HFF-Myc (cell line): ENCODE data around the gene BCAS4.

ENCODE experiments used
- DNase-seq: peaks from one replicate; pipeline ENCODE4 v3.0.0-alpha.2; 2011; ENCODE audit warnings: low read depth; ENCODE audit errors: extremely low read depth
- H3K4me3 ChIP-seq: replicated peaks from 2 replicates; pipeline ENCODE4 v1.5.1; 2011; ENCODE audit warnings: low read depth, mild to moderate bottlenecking, control low read depth, low read length
- CTCF ChIP-seq: IDR thresholded peaks from 2 replicates; pipeline ENCODE4 v1.5.1; 2012; ENCODE audit warnings: mild to moderate bottlenecking, low read depth, low read length, control low read depth; ENCODE audit errors: missing control alignments

Gene BCAS4

GRCh38 chr20:50883856-50884255 lies 89.0 kb downstream of the BCAS4 start:
- TF ChIP-seq CTCF, result no peak
- H3K4me3 ChIP-seq, result no peak overlapping the region
- no peak for DNase-seq

- TF ChIP-seq CTCF, result no peak
- no peak for DNase-seq
- no peak overlapping the region for H3K4me3 ChIP-seq
Observed at GRCh38 chr20:50885068-50885467, 90.2 kb downstream of the BCAS4 start.

- TF ChIP-seq CTCF, result no peak
- DNase-seq, result no peak
- no peak overlapping the region for H3K4me3 ChIP-seq
Observed at GRCh38 chr20:50885781-50886180, 90.9 kb downstream of the BCAS4 start.

DNA sequence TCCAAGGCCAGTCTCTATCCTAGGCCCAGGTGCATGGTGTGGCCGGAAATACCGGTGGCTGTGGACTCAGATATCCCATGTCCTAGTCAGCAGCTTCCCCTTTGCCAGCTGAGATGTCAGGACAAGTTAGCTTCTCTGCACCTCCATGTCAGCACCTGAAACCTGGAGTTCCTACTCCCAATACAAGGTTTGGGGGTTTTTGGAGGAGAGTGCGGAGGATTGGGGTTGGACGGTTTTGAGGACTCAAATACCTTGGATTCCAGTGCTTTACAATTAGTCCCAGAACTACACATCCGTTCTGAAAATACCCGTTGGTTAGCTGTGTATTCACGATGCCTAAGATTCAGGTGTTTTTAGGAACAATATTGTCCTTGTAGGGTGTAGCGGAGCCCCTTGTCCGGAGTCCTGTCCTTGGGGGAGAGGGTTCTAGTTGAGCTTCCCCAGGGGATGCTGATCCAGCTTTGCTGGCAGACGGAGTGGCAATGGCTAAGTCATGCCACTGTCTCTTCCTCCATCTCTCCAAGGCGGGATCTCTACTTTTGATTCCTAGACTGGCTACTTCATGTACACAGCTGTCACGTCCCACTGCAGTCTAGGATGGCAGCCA lies 91.4 kb downstream of the BCAS4 start:
- no peak overlapping the region for H3K4me3 ChIP-seq
- TF ChIP-seq CTCF, result no peak
- DNase-seq, result no peak

DNA sequence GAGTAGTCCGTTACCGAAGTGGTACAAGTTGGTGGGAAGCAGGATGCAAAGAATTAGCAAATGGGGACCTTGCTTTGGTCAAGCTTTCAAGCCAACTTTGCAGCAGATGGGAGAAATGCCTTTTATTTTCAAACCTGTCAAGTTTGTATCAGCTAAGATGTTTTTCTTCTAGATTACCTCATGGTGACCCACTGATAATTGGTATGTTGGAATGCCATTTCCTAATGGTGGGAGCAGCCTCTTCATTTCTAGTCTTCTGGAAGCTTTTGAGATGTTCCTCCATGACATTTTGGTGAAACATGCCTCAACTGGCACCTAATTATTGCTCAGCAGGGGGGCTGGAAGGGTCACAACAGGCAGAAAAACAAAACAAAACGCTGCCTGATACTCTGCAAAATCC lies 92.7 kb downstream of the BCAS4 start:
- H3K4me3 ChIP-seq, result no peak overlapping the region
- TF ChIP-seq CTCF, result no peak
- DNase-seq, result no peak

- no peak for TF ChIP-seq CTCF
- no peak overlapping the region for H3K4me3 ChIP-seq
- no peak for DNase-seq
Observed at GRCh38 chr20:50891138-50891537, 96.3 kb downstream of the BCAS4 start.

GRCh38 chr20:50892394-50892793 lies 97.5 kb downstream of the BCAS4 start:
- H3K4me3 ChIP-seq, result no peak overlapping the region
- TF ChIP-seq CTCF, result no peak
- DNase-seq, result no peak
